PC-3 (cell line): ENCODE data around the gene DAPK1.

Source experiments
- EZH2phosphoT487 ChIP-seq: fragments of 300-600 bp; sonication (generic); IDR thresholded peaks from 2 replicates; pipeline ENCODE4 v1.6.1; 2018; ENCODE audit warnings: mild to moderate bottlenecking, antibody characterized with exemption, low read length, borderline replicate concordance
- TF ChIP-seq, protein P1 (sequence below): fragments of 300-600 bp; sonication (generic); conservative IDR thresholded peaks from 2 replicates; pipeline ENCODE4 v1.5.1; 2017; ENCODE audit warnings: antibody characterized with exemption, low read depth, mild to moderate bottlenecking, low read length

DNA sequence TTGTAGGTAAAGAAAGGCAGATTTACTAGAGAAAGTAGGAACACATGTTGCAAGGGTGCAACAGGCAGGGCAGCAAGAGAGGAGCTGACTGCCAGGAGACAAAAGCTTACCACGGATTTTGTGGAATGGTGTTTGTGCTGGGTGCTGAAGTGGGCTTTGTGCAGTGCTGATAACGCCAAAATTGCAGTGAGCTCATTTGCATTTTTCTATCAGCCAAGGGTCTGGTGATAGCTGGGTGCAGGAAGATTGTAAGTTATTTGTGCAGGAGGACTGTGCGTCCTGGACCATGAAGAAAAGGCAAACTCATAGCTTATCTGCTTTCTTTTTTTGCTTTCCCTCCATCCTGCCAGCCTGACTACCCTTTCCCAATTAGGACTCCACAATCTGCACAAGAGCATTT, 241.9 kb downstream of the DAPK1 start:
- TF ChIP-seq, protein P1, sequence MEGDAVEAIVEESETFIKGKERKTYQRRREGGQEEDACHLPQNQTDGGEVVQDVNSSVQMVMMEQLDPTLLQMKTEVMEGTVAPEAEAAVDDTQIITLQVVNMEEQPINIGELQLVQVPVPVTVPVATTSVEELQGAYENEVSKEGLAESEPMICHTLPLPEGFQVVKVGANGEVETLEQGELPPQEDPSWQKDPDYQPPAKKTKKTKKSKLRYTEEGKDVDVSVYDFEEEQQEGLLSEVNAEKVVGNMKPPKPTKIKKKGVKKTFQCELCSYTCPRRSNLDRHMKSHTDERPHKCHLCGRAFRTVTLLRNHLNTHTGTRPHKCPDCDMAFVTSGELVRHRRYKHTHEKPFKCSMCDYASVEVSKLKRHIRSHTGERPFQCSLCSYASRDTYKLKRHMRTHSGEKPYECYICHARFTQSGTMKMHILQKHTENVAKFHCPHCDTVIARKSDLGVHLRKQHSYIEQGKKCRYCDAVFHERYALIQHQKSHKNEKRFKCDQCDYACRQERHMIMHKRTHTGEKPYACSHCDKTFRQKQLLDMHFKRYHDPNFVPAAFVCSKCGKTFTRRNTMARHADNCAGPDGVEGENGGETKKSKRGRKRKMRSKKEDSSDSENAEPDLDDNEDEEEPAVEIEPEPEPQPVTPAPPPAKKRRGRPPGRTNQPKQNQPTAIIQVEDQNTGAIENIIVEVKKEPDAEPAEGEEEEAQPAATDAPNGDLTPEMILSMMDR = no peak
- TF ChIP-seq EZH2phosphoT487 = no peak
